K562 (cell line): Measurements from ENCODE around the gene PARD6A. TPM values are rescaled to one million over a fixed set of nuclear protein-coding genes. Genes with fewer than 3 reads are reported as not detected.

Experiments
- BACH1 ChIP-seq: fragments of 200-800 bp; sonication (Bioruptor generic); IDR thresholded peaks from 2 replicates; pipeline ENCODE4 v1.6.1; 2016; ENCODE audit warnings: missing genetic modification characterization, missing compliant biosample characterization
- KLF10 ChIP-seq: fragments of 250-450 bp; sonication (Bioruptor Pico); IDR thresholded peaks from 2 replicates; pipeline ENCODE4 v1.6.1; 2021; ENCODE audit warnings: matching md5 sums
- MCM3 ChIP-seq: fragments of 450-650 bp; IDR thresholded peaks from 2 replicates; pipeline ENCODE4 v1.6.1; 2016
- MTA1 ChIP-seq: fragments of 450-650 bp; IDR thresholded peaks from 2 replicates; pipeline ENCODE4 v1.6.1; 2017; ENCODE audit warnings: borderline replicate concordance
- NCOA4 ChIP-seq: fragments of 450-650 bp; IDR thresholded peaks from 2 replicates; pipeline ENCODE4 v1.6.1; 2018; ENCODE audit warnings: mild to moderate bottlenecking; ENCODE audit not compliant: partially characterized antibody
- SLC30A9 ChIP-seq: fragments of 250-450 bp; sonication (Bioruptor Pico); IDR thresholded peaks from 2 replicates; pipeline ENCODE4 v1.8.0; 2022; ENCODE audit warnings: mild to moderate bottlenecking, moderate library complexity
- TEAD4 ChIP-seq, 2 experiments: sonication (generic) in 1 of 2; formaldehyde crosslinking in 1 of 2; IDR thresholded peaks; 2 replicates each; pipeline versions ENCODE4 v1.6.1 to v1.8.0; 2012 to 2022; ENCODE audit warnings: borderline replicate concordance in 1 of 2, inconsistent platforms in 1 of 2, low read length in 1 of 2, mild to moderate bottlenecking in 1 of 2, missing genetic modification reagents in 1 of 2
- polyA plus RNA-seq, 8 experiments: library from polyadenylated mRNA; depleted of rRNA in 4 of 8; stranded (reverse) in 5 of 8; unstranded in 3 of 8; fragments of >200 nt; fragmentation: Nextera tagmentation in 2 of 8; fragmentation: Illumina TruSeq in 1 of 8; extraction: Ambion mirVana in 2 of 8; extraction: Trizol in 1 of 8; gene quantifications; 2 replicates each; pipeline versions ENCODE4 v1.2.1 to v1.2.3, GENCODE V29; 2011 to 2014; ENCODE audit warnings: inconsistent platforms in 1 of 8, missing spikeins in 1 of 8
- total RNA-seq, 7 experiments: library from RNA; depleted of rRNA in 6 of 7; stranded (reverse); fragments of >200 nt in 6 of 7; fragmentation: Illumina TruSeq in 2 of 7; extraction: Trizol in 2 of 7; gene quantifications; 2 replicates each; pipeline versions ENCODE4 v1.2.1 to v1.2.3, GENCODE V29; 2011 to 2021; ENCODE audit warnings: low replicate concordance in 1 of 7
- TF ChIP-seq, protein P1 (sequence below), 2 experiments: fragments of 450-650 bp; conservative IDR thresholded peaks; 2 replicates each; pipeline ENCODE4 v1.6.1; 2017; ENCODE audit warnings: mild to moderate bottlenecking in 2 of 2, moderate library complexity in 2 of 2
- TF ChIP-seq, protein P2 (sequence below): fragments of 450-650 bp; formaldehyde crosslinking; IDR thresholded peaks from 2 replicates; pipeline ENCODE4 v1.4.0; 2022; ENCODE audit warnings: missing genetic modification characterization
- TF ChIP-seq, protein P3 (sequence below): sonication (generic); formaldehyde crosslinking; IDR thresholded peaks from 2 replicates; pipeline ENCODE4 v1.5.0; 2020; ENCODE audit warnings: missing genetic modification reagents
- TF ChIP-seq, protein P4 (sequence below): fragments of 450-650 bp; IDR thresholded peaks from 2 replicates; pipeline ENCODE4 v1.6.1; 2017; ENCODE audit warnings: antibody characterized with exemption, mild to moderate bottlenecking
- TF ChIP-seq, protein P5 (sequence below): sonication (generic); formaldehyde crosslinking; IDR thresholded peaks from 2 replicates; pipeline ENCODE4 v1.8.0; 2022; ENCODE audit warnings: mild to moderate bottlenecking, low read depth, missing genetic modification reagents
- TF ChIP-seq, protein P6 (sequence below): fragments of 450-650 bp; IDR thresholded peaks from 2 replicates; pipeline ENCODE4 v1.6.1; 2017; ENCODE audit warnings: antibody characterized with exemption
- TF ChIP-seq, protein P7 (sequence below): sonication (generic); formaldehyde crosslinking; IDR thresholded peaks from 2 replicates; pipeline ENCODE4 v1.8.1; 2023; ENCODE audit warnings: mild to moderate bottlenecking, missing genetic modification reagents, moderate library complexity

The PARD6A gene
- total and polyA plus RNA-seq, 9 of the 15 experiments (the other 6 are each of a cell fraction or from before 2014, with no cell fraction given) = 0.04 to 2.0 (median 0.44) TPM

DNA sequence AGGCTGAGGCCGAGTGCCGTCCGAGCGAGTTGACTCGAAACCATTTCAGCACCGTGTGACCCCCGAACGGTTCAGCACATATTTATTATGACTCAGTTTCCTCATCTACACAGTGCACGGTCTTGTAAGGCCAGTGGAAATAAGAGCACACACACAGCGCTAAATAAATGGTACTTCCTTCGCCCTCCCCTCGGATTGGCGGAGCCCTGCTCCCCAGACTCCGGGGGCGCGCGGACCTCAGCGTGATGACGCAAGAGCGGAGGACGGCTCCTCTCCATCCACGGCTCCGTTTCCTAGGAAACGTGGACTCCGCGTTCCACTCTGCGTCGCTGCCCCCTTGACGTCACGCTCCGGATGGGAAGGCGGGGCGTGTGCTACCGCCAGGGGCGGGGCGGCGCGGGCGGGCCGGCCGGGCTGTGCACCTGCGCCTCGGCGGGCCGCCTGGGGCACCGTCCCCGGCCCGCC lies at the start of gene PARD6A (continued):
- TF ChIP-seq, protein P1, sequence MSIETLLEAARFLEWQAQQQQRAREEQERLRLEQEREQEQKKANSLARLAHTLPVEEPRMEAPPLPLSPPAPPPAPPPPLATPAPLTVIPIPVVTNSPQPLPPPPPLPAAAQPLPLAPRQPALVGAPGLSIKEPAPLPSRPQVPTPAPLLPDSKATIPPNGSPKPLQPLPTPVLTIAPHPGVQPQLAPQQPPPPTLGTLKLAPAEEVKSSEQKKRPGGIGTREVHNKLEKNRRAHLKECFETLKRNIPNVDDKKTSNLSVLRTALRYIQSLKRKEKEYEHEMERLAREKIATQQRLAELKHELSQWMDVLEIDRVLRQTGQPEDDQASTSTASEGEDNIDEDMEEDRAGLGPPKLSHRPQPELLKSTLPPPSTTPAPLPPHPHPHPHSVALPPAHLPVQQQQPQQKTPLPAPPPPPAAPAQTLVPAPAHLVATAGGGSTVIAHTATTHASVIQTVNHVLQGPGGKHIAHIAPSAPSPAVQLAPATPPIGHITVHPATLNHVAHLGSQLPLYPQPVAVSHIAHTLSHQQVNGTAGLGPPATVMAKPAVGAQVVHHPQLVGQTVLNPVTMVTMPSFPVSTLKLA (conservative IDR thresholded peaks at IDR 0.05) = peak; percentile 65 to 77; a peak in 3 of 4 replicates
- TF ChIP-seq SLC30A9 (CRISPR knock-in tag) = no peak
- TF ChIP-seq, protein P2, sequence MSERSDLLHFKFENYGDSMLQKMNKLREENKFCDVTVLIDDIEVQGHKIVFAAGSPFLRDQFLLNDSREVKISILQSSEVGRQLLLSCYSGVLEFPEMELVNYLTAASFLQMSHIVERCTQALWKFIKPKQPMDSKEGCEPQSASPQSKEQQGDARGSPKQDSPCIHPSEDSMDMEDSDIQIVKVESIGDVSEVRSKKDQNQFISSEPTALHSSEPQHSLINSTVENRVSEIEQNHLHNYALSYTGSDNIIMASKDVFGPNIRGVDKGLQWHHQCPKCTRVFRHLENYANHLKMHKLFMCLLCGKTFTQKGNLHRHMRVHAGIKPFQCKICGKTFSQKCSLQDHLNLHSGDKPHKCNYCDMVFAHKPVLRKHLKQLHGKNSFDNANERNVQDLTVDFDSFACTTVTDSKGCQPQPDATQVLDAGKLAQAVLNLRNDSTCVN (CRISPR knock-in tag) = no peak
- no peak for TF ChIP-seq NCOA4
- TF ChIP-seq, protein P3, sequence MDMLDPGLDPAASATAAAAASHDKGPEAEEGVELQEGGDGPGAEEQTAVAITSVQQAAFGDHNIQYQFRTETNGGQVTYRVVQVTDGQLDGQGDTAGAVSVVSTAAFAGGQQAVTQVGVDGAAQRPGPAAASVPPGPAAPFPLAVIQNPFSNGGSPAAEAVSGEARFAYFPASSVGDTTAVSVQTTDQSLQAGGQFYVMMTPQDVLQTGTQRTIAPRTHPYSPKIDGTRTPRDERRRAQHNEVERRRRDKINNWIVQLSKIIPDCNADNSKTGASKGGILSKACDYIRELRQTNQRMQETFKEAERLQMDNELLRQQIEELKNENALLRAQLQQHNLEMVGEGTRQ = no peak
- TF ChIP-seq, protein P4, sequence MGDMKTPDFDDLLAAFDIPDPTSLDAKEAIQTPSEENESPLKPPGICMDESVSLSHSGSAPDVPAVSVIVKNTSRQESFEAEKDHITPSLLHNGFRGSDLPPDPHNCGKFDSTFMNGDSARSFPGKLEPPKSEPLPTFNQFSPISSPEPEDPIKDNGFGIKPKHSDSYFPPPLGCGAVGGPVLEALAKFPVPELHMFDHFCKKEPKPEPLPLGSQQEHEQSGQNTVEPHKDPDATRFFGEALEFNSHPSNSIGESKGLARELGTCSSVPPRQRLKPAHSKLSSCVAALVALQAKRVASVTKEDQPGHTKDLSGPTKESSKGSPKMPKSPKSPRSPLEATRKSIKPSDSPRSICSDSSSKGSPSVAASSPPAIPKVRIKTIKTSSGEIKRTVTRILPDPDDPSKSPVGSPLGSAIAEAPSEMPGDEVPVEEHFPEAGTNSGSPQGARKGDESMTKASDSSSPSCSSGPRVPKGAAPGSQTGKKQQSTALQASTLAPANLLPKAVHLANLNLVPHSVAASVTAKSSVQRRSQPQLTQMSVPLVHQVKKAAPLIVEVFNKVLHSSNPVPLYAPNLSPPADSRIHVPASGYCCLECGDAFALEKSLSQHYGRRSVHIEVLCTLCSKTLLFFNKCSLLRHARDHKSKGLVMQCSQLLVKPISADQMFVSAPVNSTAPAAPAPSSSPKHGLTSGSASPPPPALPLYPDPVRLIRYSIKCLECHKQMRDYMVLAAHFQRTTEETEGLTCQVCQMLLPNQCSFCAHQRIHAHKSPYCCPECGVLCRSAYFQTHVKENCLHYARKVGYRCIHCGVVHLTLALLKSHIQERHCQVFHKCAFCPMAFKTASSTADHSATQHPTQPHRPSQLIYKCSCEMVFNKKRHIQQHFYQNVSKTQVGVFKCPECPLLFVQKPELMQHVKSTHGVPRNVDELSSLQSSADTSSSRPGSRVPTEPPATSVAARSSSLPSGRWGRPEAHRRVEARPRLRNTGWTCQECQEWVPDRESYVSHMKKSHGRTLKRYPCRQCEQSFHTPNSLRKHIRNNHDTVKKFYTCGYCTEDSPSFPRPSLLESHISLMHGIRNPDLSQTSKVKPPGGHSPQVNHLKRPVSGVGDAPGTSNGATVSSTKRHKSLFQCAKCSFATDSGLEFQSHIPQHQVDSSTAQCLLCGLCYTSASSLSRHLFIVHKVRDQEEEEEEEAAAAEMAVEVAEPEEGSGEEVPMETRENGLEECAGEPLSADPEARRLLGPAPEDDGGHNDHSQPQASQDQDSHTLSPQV = no peak
- TF ChIP-seq, protein P5, sequence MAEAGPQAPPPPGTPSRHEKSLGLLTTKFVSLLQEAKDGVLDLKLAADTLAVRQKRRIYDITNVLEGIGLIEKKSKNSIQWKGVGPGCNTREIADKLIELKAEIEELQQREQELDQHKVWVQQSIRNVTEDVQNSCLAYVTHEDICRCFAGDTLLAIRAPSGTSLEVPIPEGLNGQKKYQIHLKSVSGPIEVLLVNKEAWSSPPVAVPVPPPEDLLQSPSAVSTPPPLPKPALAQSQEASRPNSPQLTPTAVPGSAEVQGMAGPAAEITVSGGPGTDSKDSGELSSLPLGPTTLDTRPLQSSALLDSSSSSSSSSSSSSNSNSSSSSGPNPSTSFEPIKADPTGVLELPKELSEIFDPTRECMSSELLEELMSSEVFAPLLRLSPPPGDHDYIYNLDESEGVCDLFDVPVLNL (CRISPR knock-in tag) = no peak
- peak; percentile 96 for TF ChIP-seq MTA1
- no peak for TF ChIP-seq MCM3
- TF ChIP-seq TEAD4 (IDR thresholded peaks at IDR 0.05; ENCODE audit: low read length) = 0 out of 2 replicates have a peak, but pooled peaks have one; percentile 7
- no peak for TF ChIP-seq TEAD4 (CRISPR knock-in tag; IDR thresholded peaks at IDR 0.05; ENCODE audit: borderline replicate concordance)
- TF ChIP-seq, protein P6, sequence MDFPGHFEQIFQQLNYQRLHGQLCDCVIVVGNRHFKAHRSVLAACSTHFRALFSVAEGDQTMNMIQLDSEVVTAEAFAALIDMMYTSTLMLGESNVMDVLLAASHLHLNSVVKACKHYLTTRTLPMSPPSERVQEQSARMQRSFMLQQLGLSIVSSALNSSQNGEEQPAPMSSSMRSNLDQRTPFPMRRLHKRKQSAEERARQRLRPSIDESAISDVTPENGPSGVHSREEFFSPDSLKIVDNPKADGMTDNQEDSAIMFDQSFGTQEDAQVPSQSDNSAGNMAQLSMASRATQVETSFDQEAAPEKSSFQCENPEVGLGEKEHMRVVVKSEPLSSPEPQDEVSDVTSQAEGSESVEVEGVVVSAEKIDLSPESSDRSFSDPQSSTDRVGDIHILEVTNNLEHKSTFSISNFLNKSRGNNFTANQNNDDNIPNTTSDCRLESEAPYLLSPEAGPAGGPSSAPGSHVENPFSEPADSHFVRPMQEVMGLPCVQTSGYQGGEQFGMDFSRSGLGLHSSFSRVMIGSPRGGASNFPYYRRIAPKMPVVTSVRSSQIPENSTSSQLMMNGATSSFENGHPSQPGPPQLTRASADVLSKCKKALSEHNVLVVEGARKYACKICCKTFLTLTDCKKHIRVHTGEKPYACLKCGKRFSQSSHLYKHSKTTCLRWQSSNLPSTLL = no peak
- TF ChIP-seq, protein P7, sequence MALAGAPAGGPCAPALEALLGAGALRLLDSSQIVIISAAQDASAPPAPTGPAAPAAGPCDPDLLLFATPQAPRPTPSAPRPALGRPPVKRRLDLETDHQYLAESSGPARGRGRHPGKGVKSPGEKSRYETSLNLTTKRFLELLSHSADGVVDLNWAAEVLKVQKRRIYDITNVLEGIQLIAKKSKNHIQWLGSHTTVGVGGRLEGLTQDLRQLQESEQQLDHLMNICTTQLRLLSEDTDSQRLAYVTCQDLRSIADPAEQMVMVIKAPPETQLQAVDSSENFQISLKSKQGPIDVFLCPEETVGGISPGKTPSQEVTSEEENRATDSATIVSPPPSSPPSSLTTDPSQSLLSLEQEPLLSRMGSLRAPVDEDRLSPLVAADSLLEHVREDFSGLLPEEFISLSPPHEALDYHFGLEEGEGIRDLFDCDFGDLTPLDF = no peak
- TF ChIP-seq KLF10 (CRISPR knock-in tag) = no peak
- no peak for TF ChIP-seq BACH1
